Measurements from ENCODE around the gene DOHH.

Gene DOHH

DNA sequence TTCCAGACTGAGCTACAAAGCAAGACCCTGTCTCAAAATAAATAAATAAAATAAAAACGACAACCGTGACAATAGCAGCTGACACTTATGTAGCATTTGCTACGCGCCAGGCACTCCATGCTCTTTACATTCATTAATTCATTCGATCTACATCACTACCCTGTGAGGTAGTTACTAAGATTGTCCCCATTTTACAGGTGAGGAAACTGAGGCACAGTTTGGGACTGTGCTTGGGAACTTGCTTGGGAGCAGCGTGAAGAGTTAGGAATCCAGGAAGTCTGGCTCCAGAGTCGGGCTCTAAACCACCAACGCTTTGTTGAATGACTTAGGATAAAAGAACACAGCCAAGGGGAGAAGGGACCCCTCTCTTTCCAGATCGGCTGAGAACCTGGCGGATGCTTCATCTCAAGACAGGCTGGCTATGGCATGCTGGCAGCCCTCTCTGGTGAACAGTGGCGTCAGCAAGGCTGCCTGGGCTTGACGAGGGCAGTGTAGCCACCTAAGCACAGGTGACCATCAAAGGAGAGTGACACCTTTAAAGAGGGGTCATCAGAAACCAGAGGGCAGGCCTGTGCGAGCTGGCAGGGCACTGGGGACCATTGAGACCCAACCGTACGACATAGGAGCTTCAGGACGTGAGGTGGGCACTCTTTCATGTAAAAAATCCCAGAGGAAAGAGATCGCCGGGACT lies 591 bp downstream of the DOHH start:
- DNase-seq: no peak

DNA sequence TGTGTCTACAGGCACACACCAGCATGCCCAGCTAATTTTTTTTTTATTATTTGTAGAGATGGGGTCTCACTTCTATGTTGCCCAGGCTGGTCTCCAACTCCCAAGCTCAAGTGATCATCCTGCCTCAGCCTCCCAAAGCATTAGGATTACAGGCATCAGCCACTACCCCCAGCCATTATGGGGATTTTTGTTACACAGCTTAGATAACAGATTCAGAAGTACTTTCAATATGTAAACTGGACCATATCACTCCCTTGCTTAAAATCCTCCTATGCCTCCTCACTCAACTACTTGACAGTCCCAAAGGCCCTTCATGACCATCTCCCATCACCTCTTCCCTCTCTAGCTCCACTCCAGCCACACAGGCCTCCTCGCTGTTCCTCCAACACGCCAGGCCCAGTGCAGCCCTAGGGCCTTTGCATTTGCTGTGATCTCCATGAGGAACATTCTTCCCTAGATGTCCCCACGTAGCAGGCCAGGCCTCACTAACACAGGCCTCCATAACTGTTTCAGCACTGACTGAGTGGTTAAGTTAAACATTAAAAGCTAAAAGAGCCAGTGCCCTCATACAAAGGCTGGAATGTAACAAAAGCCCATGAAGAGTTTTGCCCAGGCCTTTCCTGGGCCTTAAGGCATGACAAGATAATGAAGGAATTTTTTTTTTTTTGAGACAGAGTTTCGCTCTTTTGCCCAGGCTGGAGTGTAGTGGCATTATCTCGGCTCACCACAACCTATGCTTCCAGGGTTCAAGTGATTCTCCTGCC lies 2.5 kb downstream of the DOHH start:
- no peak for DNase-seq

DNA sequence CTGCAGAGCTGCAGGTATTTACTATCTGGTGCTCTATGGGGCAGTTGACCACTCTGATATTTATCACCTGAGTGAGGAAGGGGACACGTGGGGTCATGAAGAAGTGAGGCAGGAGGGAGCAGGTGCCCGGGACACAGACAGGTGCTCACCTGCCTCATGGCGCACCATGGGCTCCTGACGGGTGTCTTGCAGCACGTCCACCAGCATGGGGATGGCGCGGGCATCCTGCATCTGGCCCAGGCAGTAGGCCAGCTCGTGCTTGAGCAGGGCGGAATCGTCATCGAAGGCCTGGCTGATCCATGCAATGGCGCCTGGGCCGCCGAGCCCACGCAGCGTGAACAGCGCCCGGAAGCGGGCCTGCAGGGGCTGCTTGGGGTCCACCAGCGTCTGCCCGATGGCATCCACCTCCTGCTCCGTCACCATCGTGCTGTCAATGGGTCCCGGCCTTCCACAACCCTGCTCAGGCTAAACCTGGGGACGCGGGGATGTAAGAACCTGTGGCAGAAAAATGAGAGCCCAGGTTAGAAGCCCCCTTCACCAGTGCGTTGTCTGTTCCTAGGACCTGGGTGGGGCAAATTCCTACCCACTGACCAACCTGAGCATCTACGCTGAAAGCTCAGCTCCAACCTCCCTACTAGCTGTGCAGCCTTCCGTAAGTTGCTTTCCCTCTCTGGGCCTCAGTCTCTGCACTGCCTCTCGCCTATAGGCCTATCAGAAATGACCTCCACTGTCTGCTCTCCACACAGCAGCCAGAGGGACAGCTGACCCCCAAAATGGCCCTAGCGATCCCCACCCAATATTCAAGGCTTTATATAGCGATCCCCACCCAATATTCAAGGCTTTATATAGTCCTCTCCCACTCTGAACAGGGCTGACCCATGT lies 3.8 kb downstream of the DOHH start:
- DNase-seq: no peak

DNA sequence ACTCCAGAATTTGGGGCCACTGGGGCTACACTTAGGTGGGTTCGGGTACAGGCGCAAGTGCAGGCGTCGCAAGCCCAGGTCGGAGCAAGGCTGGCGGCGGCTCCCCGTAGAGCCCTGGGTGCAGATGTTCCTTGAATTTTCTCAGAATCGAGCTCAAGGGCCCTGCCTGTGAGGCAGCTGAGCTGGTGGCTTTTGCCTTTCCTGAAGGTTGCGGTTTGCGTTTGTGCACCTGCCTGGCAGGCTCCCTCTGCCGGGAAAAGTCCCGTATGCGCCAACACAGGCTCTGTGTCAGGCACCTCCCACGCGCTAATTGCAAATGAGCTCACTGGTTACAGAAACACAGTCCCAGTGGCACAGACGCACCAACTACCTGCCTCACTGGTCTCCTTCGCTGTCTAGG lies 5.9 kb downstream of the DOHH start:
- no peak for DNase-seq

DNA sequence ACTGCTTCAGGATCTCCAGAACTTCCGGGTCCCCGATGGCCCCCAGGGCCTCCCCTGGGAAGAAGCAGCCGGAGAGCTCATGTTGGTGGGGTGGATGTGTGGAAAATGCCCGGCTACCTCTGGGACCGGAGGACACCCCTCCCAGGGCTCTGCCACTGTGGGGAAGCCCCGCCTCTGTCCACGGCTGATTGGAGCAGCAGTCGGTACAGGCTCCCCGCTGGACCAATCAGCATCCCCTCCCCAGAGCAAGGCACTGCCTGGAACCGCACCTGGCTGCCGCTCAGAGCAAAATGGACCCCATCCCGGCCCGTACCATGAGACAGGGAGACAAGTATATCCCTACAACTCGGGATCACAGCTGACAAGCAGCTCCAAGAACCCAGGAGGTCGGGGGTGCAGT lies 6.4 kb downstream of the DOHH start:
- peak in 1 of 3 donors; percentile 23 for DNase-seq

DNA sequence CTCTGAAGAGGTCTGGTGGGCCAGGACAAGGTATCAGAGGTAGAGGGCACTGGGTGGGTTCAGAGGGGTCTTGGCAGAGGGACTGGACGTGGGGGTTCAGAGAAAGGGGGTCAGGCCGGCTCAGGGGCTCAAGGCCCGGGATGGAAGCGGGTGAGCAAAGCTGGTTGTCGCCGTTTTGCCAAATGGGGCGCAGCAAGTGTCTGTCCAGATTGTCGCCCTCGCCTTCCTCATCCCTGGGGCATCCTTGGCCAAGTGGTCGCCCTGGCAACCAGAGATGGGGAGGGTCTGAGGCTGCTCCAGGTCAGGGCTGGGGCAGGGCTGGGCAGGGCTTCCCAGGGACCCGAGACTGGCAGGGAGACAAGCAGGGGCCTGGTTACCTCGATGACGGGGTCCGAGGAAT lies 6.8 kb downstream of the DOHH start:
- no peak for DNase-seq

DNA sequence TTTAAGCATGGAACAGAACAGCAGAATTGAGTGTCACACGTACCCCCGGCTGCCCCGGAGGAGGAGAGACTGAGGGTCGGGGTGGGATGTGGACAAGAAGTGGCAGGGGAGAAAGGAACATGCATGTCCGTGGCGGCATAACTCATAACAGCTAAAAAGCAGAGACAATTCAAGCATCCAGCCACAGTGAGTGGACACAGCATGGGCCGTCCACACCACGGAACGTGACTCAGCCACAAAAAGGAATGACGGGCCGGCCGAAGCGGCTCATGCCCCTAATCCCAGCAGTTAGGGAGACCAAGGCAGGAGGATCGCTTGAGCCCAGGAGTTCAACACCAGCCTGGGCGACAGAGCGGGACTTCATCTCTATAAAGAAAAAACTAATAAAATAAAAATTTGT lies 7.6 kb downstream of the DOHH start:
- DNase-seq: no peak

DNA sequence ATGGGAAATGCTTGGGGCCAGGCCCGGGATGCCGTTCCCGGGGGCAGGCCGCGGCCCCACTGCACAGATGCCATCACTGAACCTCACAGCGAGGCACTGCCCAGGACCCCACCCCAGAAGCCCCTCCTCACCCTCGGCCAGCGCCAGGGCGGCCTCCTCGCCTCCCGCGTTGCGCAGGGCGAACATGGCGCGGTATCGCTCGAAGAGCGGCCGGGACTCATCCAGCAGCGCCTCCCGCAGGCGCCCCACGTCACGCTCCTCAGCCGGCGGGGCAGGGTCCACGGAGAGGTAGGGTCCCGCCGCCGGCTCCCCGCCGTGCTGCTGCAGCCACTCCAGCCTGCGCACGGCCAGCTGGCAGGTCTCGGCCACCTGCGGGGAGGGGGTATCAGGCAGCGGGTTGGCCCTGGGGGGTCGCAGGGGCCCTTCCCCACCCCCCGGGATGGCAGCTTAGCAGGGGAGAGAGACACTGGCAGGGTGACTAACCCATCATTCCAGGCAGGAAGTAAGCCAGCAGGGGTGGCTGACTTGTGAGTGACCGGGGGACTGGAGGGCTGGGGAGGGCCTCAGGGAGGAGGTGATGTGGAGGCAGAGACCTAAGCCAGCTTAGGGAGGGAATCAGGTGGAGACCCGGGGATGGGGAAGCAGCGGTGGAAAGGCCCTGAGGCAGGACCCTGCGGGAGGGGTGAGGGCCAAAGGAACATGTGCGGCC lies 8.2 kb downstream of the DOHH start:
- no peak for DNase-seq

DNA sequence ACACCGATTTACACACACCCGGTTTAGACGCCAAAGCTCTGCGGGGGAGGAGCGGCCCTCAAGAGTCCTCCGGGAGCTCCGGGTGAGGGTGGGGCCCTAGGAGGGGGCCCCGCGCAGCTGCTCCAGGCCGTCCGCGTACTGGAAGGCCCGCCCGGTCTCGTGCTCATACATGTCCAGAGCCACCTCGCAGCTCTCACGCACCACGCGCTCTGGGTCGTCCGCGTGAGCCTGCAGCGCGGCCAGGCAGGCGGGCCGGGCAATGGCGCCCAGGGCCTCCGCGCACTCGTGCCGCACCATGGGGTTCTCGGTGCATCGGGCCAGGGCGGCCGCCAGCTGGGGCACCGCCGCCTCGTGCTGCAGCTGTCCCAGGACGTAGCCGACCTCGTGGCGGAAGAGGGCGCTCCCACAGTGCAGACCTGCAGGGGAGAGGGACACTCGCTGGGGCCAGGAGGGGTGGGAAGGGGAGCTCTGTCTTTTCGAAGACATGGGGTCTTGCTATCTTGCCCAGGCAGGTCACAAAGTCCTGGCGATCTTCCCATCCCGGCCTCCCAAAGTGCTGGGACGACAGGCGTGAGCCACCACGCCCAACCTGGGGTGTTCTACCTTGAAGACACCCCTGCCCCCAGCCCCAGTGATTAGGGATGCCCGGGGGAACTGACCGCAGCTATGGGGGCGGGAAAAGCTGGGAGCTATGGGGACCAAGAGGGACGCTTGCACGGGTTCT lies 8.9 kb downstream of the DOHH start:
- no peak for DNase-seq

DNA sequence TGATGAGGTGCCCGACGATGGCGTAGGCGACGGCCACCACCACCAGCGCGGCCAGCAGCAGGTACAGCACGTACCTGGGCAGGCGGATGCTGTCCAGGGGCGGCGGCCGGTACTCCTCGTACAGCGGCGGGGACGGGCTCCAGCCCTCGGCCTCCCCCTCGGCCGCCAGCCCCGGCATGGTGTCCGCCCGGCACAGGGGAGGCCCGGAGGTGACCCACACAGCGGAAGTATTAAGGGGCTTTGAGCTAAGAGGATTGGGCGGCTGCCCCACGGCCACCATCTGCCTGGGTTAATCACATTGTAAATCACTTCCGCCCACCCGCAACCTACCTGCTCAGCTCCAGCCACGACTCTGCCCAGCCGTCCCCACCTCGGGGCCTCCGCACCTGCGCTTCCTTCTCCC lies 17.2 kb downstream of the DOHH start, which contains the start of gene SMIM44:
Gene SMIM44 (minus strand): TSS at position 216 of the 403 bp plus-strand sequence. CDS start 38 bp downstream, at position 178.
- no peak for DNase-seq

DNA sequence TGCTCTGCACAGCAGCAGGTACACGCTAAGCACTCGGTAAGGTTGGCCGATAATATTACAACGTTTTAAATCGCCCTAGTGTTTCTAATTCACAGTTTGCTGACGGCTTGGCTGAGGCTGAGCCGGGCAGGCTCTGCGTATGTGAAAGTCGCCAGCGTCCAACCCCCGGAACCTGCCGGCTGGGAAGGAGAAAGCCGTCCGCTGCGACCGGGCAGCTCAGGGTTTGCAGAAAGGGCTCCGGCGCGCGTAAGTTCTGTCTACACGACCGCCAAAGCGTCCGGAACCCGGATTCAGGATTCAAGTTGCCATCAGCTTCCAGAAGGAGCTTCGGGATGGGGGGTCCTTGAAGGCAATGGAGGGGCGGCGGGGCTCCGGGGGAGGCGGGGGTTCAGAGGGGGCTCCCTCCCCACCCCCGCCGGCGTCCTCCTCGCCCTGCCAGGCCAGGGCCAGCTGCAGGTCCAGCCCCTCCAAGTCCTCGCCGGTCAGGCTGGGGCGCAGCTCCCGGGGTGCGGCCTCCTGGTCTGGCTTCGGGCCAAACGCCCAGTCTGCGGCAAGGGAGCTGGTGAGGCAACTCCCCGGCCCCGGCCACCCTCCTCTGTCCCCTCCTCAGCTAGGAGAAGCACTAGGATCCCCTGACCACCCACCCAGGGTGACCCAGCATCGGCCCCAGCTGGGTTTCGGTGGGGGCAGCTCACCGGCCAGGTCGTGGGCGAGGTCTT lies 17.8 kb downstream of the DOHH start:
- DNase-seq: no peak

DNA sequence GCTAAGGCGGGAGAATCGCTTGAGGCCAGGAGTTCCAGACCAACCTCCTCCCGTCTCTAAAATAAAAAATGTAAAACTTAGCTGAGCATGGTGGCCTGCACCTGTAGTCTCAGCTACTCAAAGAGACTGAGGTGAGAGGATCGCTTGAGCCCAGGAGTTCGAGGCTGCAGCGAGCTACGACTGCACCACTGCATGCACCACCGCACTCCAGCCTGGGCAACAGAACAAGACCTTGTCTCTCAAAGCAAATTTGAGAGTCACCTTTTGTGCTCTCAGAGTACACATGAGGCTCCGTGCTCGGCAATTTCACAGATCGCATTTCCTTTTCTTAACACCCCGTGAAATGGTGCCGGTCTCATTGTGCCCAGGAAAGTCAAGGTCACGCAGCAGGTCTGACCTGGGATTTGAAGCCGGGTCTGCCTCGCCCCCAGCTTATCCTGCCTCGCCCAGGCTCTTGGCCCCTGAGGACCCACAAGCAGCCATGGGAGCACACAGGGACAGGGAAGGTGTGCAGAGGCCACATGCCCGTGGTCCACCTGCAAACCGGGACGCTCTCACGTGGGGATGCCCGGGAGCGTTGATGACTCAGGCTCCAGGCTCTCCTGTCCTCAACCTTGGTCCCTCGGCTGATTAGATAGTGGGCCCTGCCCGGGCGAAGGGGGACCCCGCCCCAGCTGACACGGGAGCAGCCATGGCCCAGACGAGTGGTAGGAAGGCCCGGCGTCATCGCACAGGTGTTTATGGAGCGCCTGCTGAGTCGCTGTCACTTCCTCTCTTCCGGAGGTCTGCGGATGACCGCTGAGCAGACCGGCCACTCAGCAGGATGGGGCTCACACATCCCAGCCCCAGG lies 19.0 kb downstream of the DOHH start:
- no peak for DNase-seq

DNA sequence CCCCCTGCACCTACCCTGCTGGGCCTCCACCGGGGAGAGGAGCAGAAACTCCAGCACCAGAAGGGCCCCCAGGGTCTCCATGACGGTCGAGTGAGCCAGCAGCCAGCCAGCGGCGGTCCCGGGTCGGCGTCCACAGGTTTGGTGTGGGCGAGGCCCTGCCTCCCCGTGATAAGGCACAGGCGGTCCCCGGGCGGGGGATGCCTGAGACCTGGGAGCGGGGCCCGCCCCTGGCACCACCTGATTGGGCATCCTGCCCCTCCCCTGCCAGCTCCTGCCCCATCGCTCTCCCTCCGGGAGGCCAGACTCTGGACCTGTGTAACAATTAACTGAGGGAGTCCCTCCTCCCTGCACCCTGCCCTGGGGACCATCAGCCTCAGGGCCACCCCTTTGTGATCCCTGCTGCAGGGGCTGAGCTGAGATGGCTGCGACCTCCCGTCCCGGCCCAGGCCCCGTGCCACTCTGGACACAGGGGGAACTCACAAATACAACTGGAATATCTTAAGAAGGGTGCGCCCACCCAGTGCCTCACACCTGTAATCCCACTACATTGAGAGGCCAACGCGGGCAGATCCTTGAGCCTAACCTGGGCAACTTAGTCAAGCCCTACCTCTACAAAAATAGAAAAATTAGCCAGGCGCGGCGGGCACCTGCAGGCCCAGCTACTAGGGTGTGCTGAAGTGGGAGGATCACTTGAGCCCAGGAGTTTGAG lies 19.9 kb downstream of the DOHH start, which contains the start of gene SMIM24:
Gene SMIM24 (minus strand): TSS at position 143 of the 709 bp plus-strand sequence. CDS start 62 bp downstream, at position 81.
- DNase-seq: no peak

DNA sequence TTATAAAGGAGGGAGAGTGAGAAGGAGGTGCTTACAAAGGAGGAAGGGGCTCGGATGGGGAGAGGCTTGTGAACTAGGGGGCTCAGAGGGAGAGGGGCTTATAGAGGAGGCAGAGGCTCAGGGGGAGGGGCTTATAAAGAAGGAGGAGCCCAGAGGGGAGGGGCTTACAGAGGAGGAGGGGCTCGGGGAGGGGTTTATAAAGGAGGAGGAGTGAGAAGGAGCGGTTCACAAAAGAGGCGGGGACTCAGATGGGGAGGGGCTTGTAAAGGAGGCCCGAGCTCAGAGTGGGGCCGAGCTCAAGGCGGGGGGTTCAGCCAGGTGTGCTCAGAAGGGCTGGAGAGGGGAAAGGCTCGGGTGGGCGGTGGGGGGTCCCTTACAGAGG lies 20.6 kb downstream of the DOHH start:
- peak in 1 of 3 donors; percentile 38 for DNase-seq

DNA sequence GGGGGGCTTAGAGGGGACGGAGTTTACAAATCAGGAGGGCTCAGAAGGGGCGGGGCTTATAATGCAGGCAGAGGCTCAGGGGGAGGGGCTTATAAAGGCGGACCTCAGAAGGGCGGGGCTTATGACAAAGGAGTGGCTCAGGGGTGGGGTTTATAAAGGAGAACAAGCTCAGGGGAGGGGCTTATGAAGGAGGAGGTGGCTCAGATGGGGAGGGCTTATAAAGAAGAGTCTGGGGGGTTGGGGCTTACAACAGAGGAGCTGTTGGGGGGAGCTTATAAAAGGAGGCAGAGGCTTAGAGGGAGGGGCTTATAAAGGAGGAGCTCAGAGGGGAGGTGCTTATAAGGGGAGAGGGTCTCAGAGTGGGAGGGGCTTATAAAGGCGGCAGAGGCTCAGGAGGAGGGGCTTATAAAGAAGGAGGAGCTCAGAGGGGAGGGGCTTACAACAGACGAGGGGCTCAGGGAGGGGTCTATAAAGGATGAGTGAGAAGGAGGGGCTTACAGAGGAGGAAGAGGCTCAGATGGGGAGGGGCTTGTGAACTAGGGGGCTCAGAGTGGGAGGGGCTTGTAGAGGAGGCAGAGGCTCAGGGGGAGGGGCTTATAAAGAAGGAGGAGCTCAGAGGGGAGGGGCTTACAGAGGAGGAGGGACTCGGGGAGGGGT lies 21.2 kb downstream of the DOHH start:
- peak; percentile 67 to 79 (median 73) for DNase-seq

DNA sequence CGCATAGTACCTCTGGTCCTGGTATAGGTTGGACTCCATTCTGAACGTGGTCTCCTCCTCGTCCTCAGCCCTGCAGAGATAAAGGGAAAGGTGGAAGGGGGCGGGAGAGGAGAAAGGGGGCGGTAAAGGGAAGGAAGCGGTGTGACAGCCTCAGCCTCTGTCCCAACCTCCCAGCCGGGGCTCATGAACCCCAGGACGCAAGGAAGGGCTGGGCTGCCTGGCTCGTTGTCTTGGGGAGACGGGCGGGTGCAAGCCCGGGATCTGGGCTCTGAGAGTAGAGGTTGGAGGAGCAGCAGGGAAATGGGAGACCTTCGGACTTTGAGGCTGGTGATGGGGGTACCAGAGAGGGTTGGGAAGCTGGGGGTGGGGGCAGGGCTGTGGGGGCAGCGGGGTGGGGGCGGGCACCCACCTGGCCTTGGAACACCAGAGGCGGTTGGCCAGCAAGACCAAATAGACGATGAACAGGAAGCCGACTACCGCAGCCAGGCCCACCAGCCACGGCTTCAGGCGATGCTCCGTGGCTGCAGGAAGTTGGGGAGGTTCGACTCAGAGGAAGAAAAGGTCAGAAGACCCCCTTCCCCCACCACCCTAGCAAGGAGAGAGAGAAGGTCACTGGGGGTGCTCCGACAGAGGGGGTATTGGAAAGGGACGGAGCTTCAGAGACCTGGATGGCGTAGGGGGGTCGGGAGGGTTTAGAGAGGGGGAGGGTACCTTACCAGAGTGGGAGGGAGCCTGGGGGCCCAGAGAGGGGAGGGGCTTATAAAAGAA lies 21.9 kb downstream of the DOHH start:
- peak in 1 of 3 donors; percentile 21 for DNase-seq

DNA sequence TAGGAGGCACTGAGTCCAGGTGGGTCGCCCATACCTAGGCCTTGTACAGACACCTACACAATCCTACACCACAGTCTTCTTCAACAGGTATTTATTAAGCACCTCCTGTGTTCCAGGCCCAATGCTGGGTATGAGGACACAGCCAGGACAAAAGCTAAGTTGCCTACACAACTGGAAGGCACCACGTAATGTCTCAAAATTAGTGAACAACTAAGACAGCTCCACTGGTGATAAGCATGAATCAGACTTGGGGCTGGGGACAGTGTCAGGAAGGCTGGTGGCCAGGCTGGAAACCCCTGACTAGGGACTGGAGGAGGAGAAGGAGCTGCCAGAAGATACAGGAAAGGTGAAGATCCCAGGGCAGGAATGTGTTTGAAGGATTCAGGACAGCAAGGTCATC lies 22.5 kb downstream of the DOHH start:
- DNase-seq: peak; percentile 48 to 55 (median 50)

DNA sequence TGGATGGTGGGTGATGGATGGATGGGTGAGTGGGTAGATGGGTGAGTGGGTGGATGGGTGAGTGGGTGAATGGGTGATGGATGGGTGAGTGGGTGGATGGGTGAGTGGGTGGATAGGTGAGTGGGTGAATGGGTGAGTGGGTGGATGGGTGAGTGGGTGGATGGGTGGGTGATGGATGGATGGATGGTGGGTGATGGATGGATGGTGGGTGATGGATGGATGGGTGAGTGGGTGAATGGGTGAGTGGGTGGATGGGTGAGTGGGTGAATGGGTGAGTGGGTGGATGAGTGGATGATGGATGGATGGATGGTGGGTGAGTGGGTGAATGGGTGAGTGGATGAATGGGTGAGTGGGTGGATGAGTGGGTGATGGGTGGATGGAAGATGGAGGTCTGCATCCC lies 23.0 kb downstream of the DOHH start:
- no peak for DNase-seq
